Astrocyte of the cerebellum (primary cell): Measurements from ENCODE around the gene IGSF8.
A peak's percentile ranks its signal among the peaks of the same experiment; 100 is the strongest.

ENCODE experiments used
- DNase-seq: peaks from one replicate; pipeline ENCODE4 v3.0.0-alpha.2; 2011; ENCODE audit warnings: low read depth
- H3K4me3 ChIP-seq: 2 replicates; pipeline ENCODE4 v1.5.1; 2011; ENCODE audit warnings: mild to moderate bottlenecking, low read depth, low read length, moderate library complexity
- CTCF ChIP-seq: IDR thresholded peaks from 2 replicates; pipeline ENCODE4 v1.5.1; 2012; ENCODE audit warnings: low read length, low read depth, moderate library complexity, mild to moderate bottlenecking; ENCODE audit errors: missing control alignments
- in situ Hi-C: cut with HindIII; loops from 2 replicates; pipeline ENCODE4 v1.10.0; 2017; ENCODE audit warnings: low sequenced_read_pairs

Gene IGSF8

GRCh38 chr1:160074865-160075264, 23.6 kb downstream of the IGSF8 start:
- no peak for DNase-seq
- H3K4me3 ChIP-seq: no peak overlapping the region
- no peak for TF ChIP-seq CTCF
- in situ Hi-C loops: no loop called here

- in situ Hi-C loops: no loop called here
- DNase-seq: no peak
- no peak for TF ChIP-seq CTCF
- no peak overlapping the region for H3K4me3 ChIP-seq
Measured at GRCh38 chr1:160071289-160071688, 27.1 kb downstream of the IGSF8 start.

GRCh38 chr1:160070243-160071163, 27.9 kb downstream of the IGSF8 start:
- H3K4me3 ChIP-seq: peak overlapping the region; percentile 43
- DNase-seq: peak; percentile 18
- TF ChIP-seq CTCF: no peak
- in situ Hi-C loops: no loop called here

GRCh38 chr1:160069460-160070231, 28.8 kb downstream of the IGSF8 start, which contains the start of gene KCNJ10:
TSS of gene KCNJ10 (minus strand) at chr1:160070160. CDS start at chr1:160042532, 27,628 bp downstream.
- in situ Hi-C loops: no loop called here
- DNase-seq: no peak
- H3K4me3 ChIP-seq: peak within 1 kb of the TSS; percentile 43
- TF ChIP-seq CTCF: no peak

GRCh38 chr1:160068225-160068624, 30.2 kb downstream of the IGSF8 start:
- in situ Hi-C loops: no loop called here
- H3K4me3 ChIP-seq: no peak overlapping the region
- no peak for DNase-seq
- no peak for TF ChIP-seq CTCF

GRCh38 chr1:160066829-160067745, 31.3 kb downstream of the IGSF8 start:
- in situ Hi-C loops: no loop called here
- no peak overlapping the region for H3K4me3 ChIP-seq
- DNase-seq: no peak
- TF ChIP-seq CTCF: no peak
